ENCODE data around the gene COL9A3.
A peak's percentile ranks its signal among the peaks of the same experiment; 100 is the strongest.

Gene COL9A3

DNA sequence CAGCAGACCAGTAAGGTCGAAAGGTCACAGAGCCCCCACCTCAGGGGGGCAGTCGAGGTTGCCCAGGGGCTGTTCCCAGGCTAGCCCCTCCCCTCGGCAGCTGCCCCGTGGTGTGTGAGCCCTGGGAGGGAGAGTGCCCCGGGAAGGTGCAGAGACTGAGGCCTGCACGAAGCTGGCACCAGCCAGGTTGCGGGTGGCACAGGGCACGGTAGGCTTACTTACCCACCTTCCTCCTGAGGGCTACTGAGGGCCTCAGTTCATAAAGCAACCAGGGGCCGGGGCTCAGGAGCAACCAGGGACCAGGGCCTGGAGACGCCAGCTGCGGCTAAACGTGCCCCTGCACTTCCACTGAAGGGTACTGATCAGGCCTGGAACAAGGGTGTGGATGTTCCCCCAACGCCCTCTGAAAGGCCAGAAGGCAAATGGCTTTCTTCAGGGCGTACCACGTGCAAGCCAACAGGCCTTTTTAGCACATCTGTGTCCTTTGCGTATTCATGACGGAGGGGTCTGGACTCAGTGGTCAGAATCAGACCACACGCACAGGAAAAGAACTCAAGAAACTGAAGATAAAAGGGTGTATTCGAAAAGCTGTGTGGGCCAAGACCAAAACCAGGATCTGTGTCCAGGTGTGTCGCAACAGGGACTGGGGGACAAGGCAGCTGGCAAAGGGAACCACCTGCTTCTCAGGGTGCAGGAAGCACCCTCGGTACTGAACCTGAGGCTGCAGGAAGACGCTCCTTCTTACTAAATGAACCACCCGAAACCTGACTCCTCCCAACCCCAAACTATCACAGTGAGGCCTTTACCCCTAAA is 69.3 kb downstream of the COL9A3 start:
- peak in 1 of 2 experiments; percentile 34 for DNase-seq (ENCODE audit: low read depth in 1 of 2, low spot score in 1 of 2)
- Histone ChIP-seq H3K27ac (replicated peaks) (no peak overlapping the region; the same call in 1 of the 2 replicates), H3K4me3 (replicated peaks; ENCODE audit: insufficient read depth, low read length) (no peak overlapping the region), H3K27me3 (ENCODE audit: insufficient read depth, poor library complexity, severe bottlenecking) (no peaks in the 10 kb centered on the region)
- TF ChIP-seq GABPA (IDR thresholded peaks at IDR 0.05; ENCODE audit: low read depth): no peak
- TF ChIP-seq, protein P1, sequence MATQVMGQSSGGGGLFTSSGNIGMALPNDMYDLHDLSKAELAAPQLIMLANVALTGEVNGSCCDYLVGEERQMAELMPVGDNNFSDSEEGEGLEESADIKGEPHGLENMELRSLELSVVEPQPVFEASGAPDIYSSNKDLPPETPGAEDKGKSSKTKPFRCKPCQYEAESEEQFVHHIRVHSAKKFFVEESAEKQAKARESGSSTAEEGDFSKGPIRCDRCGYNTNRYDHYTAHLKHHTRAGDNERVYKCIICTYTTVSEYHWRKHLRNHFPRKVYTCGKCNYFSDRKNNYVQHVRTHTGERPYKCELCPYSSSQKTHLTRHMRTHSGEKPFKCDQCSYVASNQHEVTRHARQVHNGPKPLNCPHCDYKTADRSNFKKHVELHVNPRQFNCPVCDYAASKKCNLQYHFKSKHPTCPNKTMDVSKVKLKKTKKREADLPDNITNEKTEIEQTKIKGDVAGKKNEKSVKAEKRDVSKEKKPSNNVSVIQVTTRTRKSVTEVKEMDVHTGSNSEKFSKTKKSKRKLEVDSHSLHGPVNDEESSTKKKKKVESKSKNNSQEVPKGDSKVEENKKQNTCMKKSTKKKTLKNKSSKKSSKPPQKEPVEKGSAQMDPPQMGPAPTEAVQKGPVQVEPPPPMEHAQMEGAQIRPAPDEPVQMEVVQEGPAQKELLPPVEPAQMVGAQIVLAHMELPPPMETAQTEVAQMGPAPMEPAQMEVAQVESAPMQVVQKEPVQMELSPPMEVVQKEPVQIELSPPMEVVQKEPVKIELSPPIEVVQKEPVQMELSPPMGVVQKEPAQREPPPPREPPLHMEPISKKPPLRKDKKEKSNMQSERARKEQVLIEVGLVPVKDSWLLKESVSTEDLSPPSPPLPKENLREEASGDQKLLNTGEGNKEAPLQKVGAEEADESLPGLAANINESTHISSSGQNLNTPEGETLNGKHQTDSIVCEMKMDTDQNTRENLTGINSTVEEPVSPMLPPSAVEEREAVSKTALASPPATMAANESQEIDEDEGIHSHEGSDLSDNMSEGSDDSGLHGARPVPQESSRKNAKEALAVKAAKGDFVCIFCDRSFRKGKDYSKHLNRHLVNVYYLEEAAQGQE (IDR thresholded peaks at IDR 0.05; ENCODE audit: insufficient replicate concordance, low read depth): no peak
- 0 out of 2 replicates have a peak, but pooled peaks have one; percentile 25 for TF ChIP-seq POLR2AphosphoS5 (IDR thresholded peaks at IDR 0.05; ENCODE audit: low read depth)
- TF ChIP-seq, protein P2, sequence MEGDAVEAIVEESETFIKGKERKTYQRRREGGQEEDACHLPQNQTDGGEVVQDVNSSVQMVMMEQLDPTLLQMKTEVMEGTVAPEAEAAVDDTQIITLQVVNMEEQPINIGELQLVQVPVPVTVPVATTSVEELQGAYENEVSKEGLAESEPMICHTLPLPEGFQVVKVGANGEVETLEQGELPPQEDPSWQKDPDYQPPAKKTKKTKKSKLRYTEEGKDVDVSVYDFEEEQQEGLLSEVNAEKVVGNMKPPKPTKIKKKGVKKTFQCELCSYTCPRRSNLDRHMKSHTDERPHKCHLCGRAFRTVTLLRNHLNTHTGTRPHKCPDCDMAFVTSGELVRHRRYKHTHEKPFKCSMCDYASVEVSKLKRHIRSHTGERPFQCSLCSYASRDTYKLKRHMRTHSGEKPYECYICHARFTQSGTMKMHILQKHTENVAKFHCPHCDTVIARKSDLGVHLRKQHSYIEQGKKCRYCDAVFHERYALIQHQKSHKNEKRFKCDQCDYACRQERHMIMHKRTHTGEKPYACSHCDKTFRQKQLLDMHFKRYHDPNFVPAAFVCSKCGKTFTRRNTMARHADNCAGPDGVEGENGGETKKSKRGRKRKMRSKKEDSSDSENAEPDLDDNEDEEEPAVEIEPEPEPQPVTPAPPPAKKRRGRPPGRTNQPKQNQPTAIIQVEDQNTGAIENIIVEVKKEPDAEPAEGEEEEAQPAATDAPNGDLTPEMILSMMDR (IDR thresholded peaks at IDR 0.05; ENCODE audit: insufficient read depth, low read length): no peak

DNA sequence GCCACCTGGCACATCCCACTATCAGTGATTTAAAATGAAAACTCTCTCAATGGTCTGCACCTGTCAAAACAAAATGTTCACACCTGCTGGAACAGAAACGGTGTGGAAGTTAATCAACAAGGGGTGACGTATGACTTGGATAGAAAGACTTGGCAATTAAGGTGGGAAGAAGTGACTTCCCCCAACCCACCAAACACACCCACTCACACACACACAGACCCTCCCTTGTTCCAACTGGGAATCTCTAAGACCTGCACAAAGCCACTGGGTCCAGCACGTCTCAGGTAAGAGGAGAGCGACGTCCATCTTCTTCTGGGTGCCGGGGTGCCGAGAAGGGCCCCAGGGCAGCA is 69.8 kb downstream of the COL9A3 start:
- no peaks in the 10 kb centered on the region for H3K27me3 ChIP-seq (ENCODE audit: insufficient read depth, poor library complexity, severe bottlenecking)
- TF ChIP-seq GABPA (IDR thresholded peaks at IDR 0.05; ENCODE audit: low read depth) (no peak), POLR2AphosphoS5 (IDR thresholded peaks at IDR 0.05; ENCODE audit: low read depth) (no peak), SPI1 (IDR thresholded peaks at IDR 0.05; ENCODE audit: borderline replicate concordance, low read depth) (no peak)
- TF ChIP-seq, protein P2 (IDR thresholded peaks at IDR 0.05; ENCODE audit: insufficient read depth, low read length): no peak
- TF ChIP-seq, protein P1 (IDR thresholded peaks at IDR 0.05; ENCODE audit: insufficient replicate concordance, low read depth): no peak
- H3K27ac ChIP-seq (replicated peaks): peak overlapping the region; percentile 11; the same call in 1 of the 2 replicates
- no peak overlapping the region for H3K4me3 ChIP-seq (replicated peaks; ENCODE audit: insufficient read depth, low read length)
- DNase-seq (ENCODE audit: low read depth in 1 of 2, low spot score in 1 of 2): no peak

DNA sequence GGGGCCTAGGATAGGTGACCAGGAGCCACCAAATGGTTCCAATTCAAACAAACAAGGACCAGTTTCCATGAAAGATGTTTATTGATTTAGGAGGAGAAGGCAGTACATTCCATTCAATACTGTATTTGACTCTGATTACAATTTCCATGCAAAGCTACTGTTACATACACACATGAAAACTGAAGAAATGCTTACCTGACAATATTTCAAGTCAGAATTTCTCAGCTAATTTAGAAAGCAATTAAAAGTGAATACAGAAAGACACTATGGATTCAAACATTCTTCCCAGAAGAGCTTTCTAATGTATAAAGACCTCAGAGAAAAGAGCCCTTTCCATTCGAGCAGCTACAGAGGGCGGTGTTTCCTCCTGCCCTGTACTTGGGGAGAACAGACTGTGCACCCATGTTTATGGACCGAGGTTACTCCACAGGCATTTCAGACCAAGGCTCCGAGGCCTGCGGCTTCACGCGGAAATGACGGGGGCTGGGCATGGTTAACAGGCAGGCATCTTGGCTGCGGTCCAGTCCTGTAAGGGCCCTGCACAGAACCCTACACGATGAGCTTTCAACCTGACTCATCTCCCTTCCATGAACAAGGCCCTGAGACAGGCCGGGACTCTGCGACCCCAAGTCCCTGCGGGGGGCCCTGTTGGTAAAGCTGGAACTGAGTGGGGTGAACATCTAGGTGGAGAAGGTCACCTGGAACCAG is 70.5 kb downstream of the COL9A3 start:
- Histone ChIP-seq H3K27me3 (ENCODE audit: insufficient read depth, poor library complexity, severe bottlenecking) (no peaks in the 10 kb centered on the region), H3K4me3 (replicated peaks; ENCODE audit: insufficient read depth, low read length) (no peak overlapping the region), H3K27ac (replicated peaks) (peak overlapping the region; percentile 40)
- TF ChIP-seq POLR2AphosphoS5 (IDR thresholded peaks at IDR 0.05; ENCODE audit: low read depth) (peak; percentile 74), GABPA (IDR thresholded peaks at IDR 0.05; ENCODE audit: low read depth) (peak; percentile 64), SPI1 (IDR thresholded peaks at IDR 0.05; ENCODE audit: borderline replicate concordance, low read depth) (no peak)
- TF ChIP-seq, protein P2 (IDR thresholded peaks at IDR 0.05; ENCODE audit: insufficient read depth, low read length): no peak
- TF ChIP-seq, protein P1 (IDR thresholded peaks at IDR 0.05; ENCODE audit: insufficient replicate concordance, low read depth): no peak
- peak; percentile 79 to 94 for DNase-seq (ENCODE audit: low read depth in 1 of 2, low spot score in 1 of 2)

Measured in HL-60 (cell line).